ENCODE data around the gene CFAP52.
"Not testable (repeated sequence)": the region's sequence is repeated elsewhere in the genome, so short reads cannot be mapped to it uniquely, and the experiment has no call there.

CFAP52 gene

DNA sequence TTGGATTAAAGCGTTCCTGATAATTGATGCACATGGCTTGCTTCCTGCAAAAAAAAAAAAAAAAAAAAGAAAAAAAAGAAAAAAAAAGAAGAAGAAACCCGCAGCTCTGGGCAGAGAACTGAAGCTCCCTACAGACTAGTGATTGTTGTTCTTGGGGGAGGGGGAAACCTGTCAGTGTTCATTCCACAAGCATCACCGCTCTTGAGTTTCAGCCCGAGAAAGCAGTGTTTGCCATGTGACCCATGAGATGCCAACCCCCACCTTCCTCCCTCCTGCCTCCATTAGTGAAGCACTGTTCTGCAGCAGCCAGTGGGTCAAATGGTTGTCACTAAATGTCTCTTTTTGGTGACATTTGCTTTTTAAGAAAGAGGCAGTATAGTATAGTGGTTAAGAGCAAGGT, 70.6 kb downstream of the CFAP52 start:
- DNase-seq: no peak

DNA sequence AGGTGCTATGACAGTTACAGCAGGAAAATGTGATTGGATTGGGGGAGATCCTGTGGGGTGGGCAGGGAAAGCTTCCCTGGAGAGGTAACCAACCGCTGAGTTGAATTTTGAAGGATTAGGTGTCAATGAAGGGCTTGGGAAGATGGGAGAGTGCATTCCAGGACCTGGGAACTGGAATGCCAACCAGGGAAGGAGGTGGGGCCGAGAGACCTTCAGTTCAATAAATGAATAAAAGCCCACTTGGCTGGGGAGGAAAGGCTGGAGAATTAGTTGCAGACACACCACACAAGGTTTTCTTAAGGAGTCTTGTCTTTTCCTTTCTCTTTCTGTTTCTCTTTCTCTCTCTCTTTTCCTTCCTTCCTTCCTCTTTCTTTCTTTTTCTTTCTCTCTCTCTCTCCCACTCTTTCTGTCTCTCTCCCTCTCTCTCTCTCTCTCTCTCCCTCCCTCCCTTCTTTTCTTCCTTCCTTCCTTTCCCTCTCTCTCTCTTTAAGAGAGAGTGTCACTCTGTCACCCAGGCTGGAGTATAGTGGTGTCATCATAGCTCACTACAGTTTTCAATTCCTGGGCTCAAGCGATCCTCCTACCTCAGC, 72.2 kb downstream of the CFAP52 start:
- DNase-seq: no peak

DNA sequence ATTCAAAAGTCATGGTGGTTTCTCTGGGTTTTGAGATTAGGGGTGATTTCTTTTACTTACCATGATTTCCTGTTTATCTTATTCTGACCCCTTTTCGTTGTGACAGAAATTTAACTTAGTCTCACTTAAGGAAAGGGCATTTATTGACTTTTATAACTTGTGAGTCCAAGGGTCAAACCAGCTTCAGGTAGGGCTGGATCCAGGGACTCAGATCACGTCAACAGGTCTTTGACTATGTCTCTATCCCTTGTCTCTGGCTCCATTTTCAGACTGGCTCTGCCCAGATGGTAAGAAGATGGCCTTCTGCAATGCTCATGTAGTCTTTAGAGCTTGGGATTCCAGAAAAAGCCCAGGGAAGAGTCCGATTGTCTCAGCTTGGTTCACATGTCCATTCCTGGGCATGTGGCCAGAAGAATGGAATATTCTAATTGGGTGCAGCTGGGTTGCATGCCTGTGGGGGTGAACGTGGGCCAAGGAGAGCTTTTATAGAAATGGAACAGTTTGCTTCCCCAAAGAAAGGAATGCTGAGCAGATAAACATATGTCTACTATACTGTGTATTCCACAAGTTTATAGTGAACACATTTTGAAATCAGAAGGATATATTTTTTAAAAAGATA, 82.3 kb downstream of the CFAP52 start:
- DNase-seq: no peak

DNA sequence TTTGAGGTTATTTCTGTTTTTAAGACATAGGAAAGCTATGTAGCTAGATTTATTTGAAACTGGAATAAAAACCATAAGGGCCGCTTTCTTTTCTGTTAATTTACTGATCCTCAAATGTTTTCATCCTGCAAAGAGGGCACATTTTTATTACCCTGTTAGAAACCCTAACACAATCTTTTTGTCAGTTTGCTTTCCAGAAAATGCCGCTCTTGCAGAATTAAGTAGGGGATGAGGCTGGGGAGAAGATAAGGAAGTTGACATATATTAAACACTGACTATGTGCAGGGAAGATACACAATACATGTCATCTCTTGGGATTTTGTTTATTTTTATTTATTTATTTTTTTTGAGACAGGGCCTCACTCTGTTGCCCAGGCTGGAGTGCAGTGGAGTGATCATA, 84.6 kb downstream of the CFAP52 start:
- no peak for DNase-seq

DNA sequence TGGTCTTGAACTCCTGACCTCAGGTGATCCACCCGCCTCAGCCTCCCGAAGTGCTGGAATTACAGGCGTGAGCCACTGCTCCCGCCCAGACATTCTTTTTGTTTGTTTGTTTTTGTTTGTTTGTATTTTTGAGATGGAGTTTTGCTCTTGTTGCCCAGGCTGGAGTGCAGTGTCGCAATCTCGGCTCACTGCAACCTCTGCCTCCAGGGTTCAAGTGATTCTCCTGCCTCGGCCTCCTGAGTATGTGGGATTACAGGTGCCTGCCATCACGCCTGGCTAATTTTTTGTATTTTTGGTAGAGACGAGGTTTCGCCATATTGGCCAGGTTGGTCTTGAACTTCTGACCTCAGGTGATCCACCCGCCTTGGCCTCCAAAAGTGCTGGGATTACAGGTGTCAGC, 87.1 kb downstream of the CFAP52 start:
- DNase-seq: not testable (repeated sequence)

DNA sequence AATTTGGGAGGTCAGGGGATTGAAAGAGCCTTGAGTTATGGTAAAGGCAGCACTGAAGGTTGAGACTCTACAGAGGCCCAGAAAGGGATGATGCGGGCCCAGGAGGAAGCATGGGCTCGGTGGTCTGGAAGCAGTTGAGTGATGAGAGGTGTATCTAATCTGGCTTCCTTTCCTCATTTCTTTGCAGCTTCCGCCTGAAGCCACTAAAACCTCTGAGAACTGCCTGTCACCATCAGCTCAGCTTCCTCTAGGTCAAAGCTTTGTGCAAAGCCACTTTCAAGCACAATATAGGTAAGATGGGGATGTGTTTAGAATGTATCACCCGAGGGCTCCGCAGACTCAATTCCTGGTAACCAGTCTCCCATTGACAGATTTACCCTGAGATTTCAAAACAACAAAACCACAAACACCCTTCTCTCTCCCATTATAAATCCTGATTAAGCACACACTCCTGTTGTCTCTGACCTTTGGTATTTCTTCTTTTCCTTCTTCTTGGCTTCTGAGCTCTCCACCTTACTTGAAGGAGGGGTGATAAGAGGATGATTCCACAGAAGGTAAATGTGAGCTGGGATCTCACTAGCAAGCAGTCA, 90.1 kb downstream of the CFAP52 start:
- no peak for DNase-seq

DNA sequence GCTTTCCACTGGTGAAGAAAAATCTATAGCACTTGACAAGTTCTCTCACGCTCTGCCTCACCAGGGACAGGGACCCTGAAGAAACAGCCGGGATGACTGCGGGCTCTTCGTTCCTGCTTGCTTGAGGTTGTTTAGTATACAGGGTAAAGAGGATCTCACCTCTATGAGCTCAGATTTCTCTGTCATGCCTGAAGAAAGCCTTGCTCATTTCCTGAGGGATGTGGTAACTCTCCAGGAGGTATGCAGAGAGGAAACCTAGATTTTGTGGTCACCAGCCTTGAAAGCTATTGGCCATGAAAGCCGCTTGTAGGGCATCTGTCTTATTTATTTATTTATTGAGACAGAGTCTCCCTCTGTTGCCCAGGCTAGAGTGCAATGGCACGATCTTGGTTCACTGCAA, 92.1 kb downstream of the CFAP52 start:
- DNase-seq: no peak

DNA sequence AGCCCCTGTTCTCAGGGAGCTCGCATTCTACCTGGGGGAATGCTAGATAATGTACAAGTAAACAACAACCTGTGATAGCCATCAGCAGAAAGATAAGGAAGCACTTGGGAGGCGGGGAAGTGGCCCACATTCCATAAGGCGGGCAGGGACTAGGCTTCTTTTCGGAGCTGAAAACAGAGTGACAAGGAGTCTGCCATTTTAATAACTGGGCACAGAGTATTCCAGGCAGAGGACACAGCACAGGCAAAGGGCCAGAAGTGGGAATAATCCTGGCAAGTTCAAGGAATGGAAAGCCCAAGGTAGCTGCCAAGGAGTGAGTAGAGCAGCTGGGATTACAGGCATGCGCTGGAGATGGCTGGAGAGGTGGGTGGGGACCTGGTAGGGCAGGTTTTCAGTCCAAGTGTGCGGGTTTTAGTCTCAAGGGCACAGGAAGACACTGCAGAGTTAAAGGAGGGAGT, 93.1 kb downstream of the CFAP52 start:
- DNase-seq: no peak

DNA sequence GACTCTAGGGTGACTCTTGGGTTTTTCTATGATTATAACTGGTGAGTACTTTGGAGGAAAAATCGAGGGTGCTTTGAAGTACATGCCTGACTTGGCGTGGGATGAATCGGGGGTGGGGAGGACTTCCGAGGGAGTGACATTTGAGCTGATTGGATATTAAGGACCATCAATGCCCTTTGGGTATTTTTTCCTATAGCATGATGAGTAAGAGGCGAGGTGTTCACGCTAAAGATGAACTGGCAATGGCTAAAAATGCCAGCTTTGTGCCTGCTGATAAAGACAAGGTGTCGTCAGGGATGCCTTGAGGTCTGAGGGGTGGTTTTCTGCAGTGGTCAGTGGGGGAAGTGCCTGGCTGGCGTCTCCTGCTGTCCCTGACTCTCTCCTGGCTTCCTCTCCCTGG, 94.2 kb downstream of the CFAP52 start:
- DNase-seq: no peak

DNA sequence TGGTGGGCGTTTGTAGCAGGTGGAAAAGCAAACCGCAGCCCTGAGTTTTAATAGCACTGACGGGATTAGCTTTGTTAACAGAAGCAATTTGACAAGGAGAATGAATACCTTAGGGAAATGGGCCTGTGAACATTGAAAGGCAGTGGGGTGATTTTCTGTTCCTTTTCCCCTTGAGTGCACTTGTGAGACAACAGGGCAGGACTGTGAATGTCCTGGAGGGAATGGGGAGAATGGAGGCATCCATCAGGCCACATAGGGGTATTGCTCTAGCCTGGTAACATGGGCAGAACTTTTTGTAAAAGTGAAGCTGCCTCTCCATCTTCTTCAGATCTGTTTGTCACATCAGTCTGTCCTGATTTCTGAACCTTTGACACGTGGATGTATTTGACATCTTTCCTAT, 95.1 kb downstream of the CFAP52 start:
- DNase-seq: no peak

DNA sequence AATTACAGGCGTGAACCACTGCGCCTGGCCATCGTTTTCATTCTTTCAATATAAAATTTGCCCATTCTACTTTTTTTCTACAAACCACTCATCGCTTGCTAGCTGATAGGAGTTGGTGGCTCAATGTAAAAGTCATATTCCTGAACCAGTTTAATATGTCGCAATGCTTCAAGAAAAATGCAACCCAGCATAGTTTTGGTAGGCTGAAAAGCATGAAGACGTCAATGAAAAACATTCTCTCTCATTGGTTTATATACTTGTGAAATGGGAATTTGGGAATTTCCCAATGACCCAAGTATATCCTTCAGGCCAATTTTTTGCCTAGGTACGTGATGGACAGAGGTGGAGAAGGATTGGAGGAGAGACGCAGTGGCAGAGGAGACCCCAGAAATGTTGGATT, 95.8 kb downstream of the CFAP52 start:
- no peak for DNase-seq

DNA sequence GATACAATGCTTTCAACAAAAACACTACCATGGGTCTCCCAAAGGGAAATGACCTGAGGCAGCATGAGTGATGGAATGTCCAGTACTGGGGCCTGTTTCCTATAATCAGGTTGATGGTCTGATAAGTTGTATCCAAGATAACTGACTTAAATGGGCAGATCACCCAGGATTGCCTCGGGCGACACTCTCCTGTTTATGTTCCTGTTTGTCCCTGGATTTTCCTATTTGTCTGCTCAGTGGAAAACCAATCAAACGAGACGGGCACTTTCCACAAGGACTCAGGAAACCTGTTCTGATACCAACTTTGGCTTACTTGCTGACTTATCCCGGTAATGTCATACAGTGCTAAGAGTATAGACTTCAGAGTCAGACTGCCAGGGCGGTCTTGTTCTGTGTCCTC, 96.2 kb downstream of the CFAP52 start:
- no peak for DNase-seq

DNA sequence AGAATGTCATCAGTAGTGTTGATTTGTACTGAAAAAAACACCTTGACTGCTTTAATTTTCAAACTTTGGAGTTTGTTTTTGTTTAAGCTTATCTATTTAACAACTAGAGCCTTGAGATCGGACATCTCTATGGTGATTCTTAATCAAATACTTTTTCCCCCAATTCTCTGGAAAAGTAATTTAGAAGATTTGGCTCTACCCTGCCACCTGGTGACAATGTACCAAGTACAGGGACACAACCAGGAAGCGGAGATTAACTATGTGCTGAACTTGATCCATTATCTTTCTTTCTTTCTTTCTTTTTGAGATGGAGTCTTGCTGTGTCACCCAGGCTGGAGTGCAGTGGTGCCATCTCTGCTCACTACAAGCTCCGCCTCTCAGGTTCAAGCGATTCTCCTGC, 99.6 kb downstream of the CFAP52 start:
- no peak for DNase-seq

DNA sequence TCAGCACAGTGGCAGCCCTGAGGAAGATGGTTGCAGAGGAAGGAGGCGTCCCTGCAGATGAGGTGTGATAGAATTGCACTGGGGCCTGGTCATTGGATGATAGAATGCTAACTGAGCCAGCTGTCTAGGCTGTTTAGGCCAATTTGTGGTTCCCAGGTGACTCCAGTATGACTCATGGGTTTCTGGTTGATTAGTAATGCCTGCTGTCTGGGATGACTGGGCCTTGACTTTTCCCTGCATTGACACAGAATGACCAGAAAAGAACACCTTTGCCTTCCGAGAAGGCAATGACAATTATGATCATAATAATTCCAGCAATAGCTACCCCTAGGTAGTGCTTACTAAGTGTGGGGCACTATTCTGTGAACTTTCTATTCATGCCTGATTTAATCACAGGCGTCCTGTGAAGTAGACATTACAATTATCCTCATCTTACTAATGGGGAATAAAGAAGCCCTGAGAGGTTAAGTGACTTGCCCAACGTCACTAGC, 100.4 kb downstream of the CFAP52 start:
- no peak for DNase-seq

DNA sequence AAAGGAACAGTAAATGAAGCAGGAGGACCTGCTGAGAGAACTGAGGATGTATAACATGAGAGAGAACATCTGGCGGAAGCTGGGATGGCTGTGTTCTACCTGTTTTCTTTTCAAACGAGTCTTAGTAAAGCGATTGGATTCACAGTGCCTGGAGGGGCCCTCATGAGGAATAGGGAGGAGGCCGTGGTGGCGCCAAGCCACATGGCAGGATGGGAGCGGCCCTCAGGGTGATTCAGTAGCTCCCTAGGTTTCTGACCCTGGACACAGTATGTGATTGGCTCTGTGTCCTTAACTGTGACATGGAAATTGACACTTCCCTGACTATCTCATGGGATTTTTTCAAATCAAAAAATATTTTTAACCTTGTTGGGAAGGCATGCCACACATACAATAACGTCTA, 101.0 kb downstream of the CFAP52 start:
- no peak for DNase-seq

DNA sequence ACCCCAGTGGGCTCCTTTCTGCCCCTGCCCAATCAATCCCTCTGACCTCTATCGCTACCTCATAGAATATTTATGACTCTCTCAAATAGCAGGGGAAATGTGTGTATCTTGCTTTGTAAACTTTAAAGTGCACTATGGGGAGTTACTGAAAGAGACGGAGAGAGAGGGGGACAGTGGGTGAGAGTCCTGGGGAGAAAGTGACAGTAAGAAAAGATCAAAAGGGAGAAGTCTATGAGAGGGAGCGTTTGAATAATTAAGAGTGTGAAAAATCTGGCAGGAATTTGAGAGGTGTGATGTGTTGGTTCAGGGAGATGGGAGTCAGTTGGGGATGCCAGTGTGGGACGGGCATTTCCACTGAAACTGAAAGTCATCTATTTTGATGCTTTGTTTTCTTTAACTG, 101.5 kb downstream of the CFAP52 start:
- DNase-seq: no peak

DNA sequence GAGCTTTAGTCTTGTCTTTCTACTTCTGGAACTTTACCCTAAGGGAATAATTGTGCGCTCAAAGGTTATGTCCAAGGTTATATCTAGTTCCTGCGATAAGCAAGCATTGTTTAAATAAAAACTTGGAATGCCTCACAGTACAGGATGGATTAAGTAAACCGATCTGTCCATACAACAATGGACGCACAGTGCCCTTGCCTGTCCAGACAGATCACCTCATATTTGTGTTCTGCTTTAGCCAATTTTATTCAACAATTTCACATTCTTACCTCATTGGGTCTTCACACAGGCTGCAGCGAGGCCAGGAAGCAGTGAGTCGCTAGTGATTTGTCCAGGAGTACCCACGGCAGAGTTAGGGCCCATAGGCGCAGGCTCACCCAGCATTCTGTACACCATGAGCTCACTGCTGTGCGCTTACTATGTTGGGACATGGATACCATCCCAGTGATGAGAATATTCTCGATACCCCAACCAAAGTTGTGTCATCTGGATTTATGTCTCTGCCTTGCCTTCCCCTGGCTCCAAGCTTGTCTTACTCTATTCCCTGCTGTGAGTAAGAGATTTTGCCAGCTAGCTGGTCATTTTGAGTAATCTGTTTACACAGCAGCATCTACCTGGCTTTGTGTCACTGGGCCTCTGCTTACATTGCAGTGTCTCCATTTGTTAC, 108.6 kb downstream of the CFAP52 start:
- no peak for DNase-seq
